DOHH2 (cell line): ENCODE results near the gene ITPR1.

Experiments
- CTCF ChIP-seq: fragments of 200-600 bp; sonication (generic); IDR thresholded peaks from one replicate; pipeline ENCODE4 v1.5.1; 2014; ENCODE audit warnings: antibody characterized with exemption, mild to moderate bottlenecking, low read depth, low read length; ENCODE audit not compliant: poor library complexity, severe bottlenecking
- EZH2phosphoT487 ChIP-seq: fragments of 200-600 bp; sonication (generic); IDR thresholded peaks from 2 replicates; pipeline ENCODE4 v1.6.1; 2017; ENCODE audit warnings: borderline replicate concordance, mild to moderate bottlenecking, antibody characterized with exemption, low read length, moderate library complexity, mixed read lengths

- TF ChIP-seq CTCF (no peak), EZH2phosphoT487 (no peak)
Observed at GRCh38 chr3:4688411-4688810, 195.3 kb downstream of the ITPR1 start.
